Panc1 (cell line): ENCODE results near the gene DAZAP1. TPM values are rescaled to one million over a fixed set of nuclear protein-coding genes. Genes with fewer than 3 reads are reported as not detected.

Source experiments
- ATAC-seq: fragments of 200-7000 bp; cut with Tn5 transposase; 2 replicates; pipeline ENCODE4 v1.9.1; 2020; ENCODE audit warnings: mild to moderate bottlenecking, moderate library complexity
- BruUV-seq: library from RNA; stranded (reverse); fragments of 400-500 nt; replicated peaks from 2 replicates; lab custom pipeline; 2021; lab: Mats Ljungman, UMichigan
- CTCF ChIA-PET: fragments of 300-600 bp; sonication (Branson Sonifier 250); formaldehyde crosslinking; loops from one replicate; lab custom pipeline; 2022; ENCODE audit warnings: antibody characterized with exemption; lab: Charles Lee
- POLR2A ChIA-PET: fragments of 300-600 bp; sonication (Branson Sonifier 250); formaldehyde crosslinking; loops from one replicate; lab custom pipeline; 2022; ENCODE audit warnings: antibody characterized with exemption; lab: Charles Lee
- DNase-seq: peaks from one replicate; pipeline ENCODE4 v3.0.0-alpha.2; 2010; ENCODE audit warnings: low read depth, low spot score
- H3K27ac ChIP-seq: 2 replicates; pipeline ENCODE4 v1.5.1; 2011; ENCODE audit warnings: mild to moderate bottlenecking, low read length, inconsistent platforms
- H3K27me3 ChIP-seq: fragments of 200-500 bp; sonication (Bioruptor generic); 2 replicates; pipeline ENCODE4 v1.6.0; 2014; ENCODE audit warnings: low read length, inconsistent platforms; ENCODE audit not compliant: control insufficient read depth, insufficient read depth
- H3K36me3 ChIP-seq: fragments of 200-500 bp; sonication (Bioruptor generic); 2 replicates; pipeline ENCODE4 v1.5.1; 2014; ENCODE audit warnings: inconsistent platforms, mild to moderate bottlenecking, low read length, moderate library complexity; ENCODE audit not compliant: control insufficient read depth, insufficient read depth
- H3K4me1 ChIP-seq: 2 replicates; pipeline ENCODE4 v1.5.1; 2011; ENCODE audit warnings: inconsistent platforms, mild to moderate bottlenecking, low read length, moderate library complexity; ENCODE audit not compliant: control insufficient read depth, insufficient read depth
- H3K4me3 ChIP-seq, 2 experiments: 2 replicates each; pipeline ENCODE4 v1.5.1; 2011 to 2012; ENCODE audit warnings: low read depth in 2 of 2, low read length in 2 of 2, mild to moderate bottlenecking in 2 of 2, inconsistent platforms in 1 of 2, moderate library complexity in 1 of 2
- H3K9me3 ChIP-seq: fragments of 200-500 bp; sonication (Bioruptor generic); 2 replicates; pipeline ENCODE4 v1.5.1; 2014; ENCODE audit warnings: low read depth, mild to moderate bottlenecking, inconsistent platforms, low read length, moderate library complexity; ENCODE audit not compliant: control insufficient read depth, insufficient read depth
- CTCF ChIP-seq: fragments of 450-650 bp; IDR thresholded peaks from 2 replicates; pipeline ENCODE4 v1.5.1; 2017; ENCODE audit warnings: mild to moderate bottlenecking
- POLR2AphosphoS5 ChIP-seq: IDR thresholded peaks from 2 replicates; pipeline ENCODE4 v1.6.1; 2012; ENCODE audit warnings: mild to moderate bottlenecking, low read depth, low read length, moderate library complexity
- REST ChIP-seq, 2 experiments: IDR thresholded peaks; 2 replicates each; pipeline ENCODE4 v1.6.1; 2011 to 2012; ENCODE audit warnings: low read depth in 2 of 2, control low read depth in 1 of 2, low read length in 1 of 2, mild to moderate bottlenecking in 1 of 2, moderate library complexity in 1 of 2; ENCODE audit not compliant: insufficient read depth in 1 of 2
- SIN3A ChIP-seq: IDR thresholded peaks from 2 replicates; pipeline ENCODE4 v1.6.1; 2012; ENCODE audit warnings: low read depth, mild to moderate bottlenecking, low read length, moderate library complexity, borderline replicate concordance; ENCODE audit not compliant: insufficient read depth
- TCF7L2 ChIP-seq: IDR thresholded peaks from 2 replicates; pipeline ENCODE4 v1.6.1; 2011; ENCODE audit warnings: mild to moderate bottlenecking, low read depth, low read length, inconsistent platforms
- in situ Hi-C: cut with HindIII; loops from 2 replicates; pipeline ENCODE4 v1.10.0; 2016; ENCODE audit warnings: low sequenced_read_pairs, low pct_unique_long_range_greater_than_20kb
- intact Hi-C: fragments of 100-400 bp; cut with micrococcal nuclease; formaldehyde crosslinking; loops from one replicate; pipeline ENCODE4 v1.10.0; 2022; ENCODE audit not compliant: unreplicated experiment
- total RNA-seq: library from RNA; stranded (reverse); gene quantifications from one replicate; pipeline ENCODE4 v1.2.1, GENCODE V29; 2021; ENCODE audit not compliant: unreplicated experiment

DAZAP1 gene
- total RNA-seq, 1 experiment from 2014 or later: 195 TPM

DNA sequence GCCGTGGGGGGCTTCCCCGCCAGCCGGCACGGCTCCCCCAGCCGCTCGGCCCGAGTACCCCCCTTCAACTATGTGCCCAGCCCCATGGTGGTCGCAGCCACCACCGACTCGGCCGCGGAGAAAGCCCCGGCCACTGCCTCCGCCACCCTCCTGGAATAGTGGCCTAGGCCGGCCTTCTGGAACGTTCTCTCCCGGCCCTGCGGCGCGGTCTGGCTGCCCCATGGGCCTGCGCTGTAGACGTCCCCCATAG, 62.6 kb downstream of the DAZAP1 start:
- Histone ChIP-seq H3K27me3 (no peaks in the 10 kb centered on the region), H3K9me3 (no peaks in the 10 kb centered on the region), H3K4me3 (no peak overlapping the region), H3K4me1 (no peaks in the 10 kb centered on the region), H3K36me3 (no peaks in the 10 kb centered on the region), H3K27ac (no peak overlapping the region)
- TF ChIP-seq CTCF (no peak), TCF7L2 (no peak), POLR2AphosphoS5 (no peak), SIN3A (no peak), REST (IDR thresholded peaks at IDR 0.05; ENCODE audit: insufficient read depth in 1 of 2, low read depth in 2 of 2, low read length in 1 of 2) (no peak)
- in situ Hi-C loops (no loop called here), intact Hi-C loops (no loop called here)
- no peak for ATAC-seq
- ChIA-PET CTCF (interaction anchor here (0.6 kb wide), 1 partner anchor 20 kb away, joined by 6 read pairs; no protein-coding TSS in a partner anchor), POLR2A (no interaction called here)
- no TSS peak for BruUV-seq
- DNase-seq: no peak

DNA sequence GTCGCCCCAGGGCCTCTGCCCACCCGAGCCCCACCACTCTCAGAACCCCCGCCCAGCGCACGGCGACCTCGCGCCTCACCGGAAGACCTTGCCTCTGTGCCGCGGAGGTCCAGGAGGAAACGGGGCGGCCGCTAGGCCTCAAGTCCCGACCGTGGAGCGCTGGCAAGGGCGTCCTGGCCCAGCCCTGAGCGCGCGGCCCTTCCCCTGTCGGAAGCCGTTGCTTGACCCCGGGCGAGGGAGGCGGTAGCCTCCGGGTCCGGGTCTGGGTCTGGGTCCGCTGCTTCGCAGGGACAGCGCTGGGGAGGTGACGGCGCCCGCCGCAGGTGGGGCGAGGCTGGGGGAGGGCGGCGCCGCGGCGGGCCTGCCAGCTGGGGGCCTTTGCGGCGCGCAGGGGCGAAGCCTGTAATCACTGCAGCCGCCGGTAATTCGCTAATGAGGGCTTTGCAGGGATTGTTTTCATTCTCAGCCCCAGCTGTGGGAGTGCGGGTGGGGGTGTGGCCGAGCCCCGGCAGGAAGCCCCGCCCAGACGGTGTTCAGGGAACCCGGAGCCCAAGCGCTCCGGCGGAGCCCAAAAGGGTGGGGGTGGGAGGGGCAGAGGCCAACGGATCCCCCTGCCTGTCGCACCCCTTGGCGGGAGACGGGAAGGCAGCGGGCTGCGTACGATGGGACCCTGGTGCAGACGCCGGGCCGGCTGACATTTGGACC, 63.1 kb downstream of the DAZAP1 start:
- ATAC-seq (no peak), DNase-seq (no peak)
- H3K27ac ChIP-seq: no peak overlapping the region
- in situ Hi-C loops (no loop called here), intact Hi-C loops (no loop called here)
- no peaks in the 10 kb centered on the region for H3K4me1 ChIP-seq
- no TSS peak for BruUV-seq
- H3K36me3 ChIP-seq: no peaks in the 10 kb centered on the region
- ChIA-PET CTCF (interaction anchor here (0.6 kb wide), 1 partner anchor 19 kb away, joined by 6 read pairs; no protein-coding TSS in a partner anchor), POLR2A (no interaction called here)
- TF ChIP-seq TCF7L2: no peak
- no peak for TF ChIP-seq POLR2AphosphoS5
- TF ChIP-seq REST (IDR thresholded peaks at IDR 0.05; ENCODE audit: insufficient read depth in 1 of 2, low read depth in 2 of 2, low read length in 1 of 2): no peak
- H3K4me3 ChIP-seq: no peak overlapping the region
- no peaks in the 10 kb centered on the region for H3K9me3 ChIP-seq
- H3K27me3 ChIP-seq: no peaks in the 10 kb centered on the region
